ENCODE measurements around the gene EFHB. TPM values are rescaled to one million over a fixed set of nuclear protein-coding genes. Genes with fewer than 3 reads are reported as not detected.
"Not testable (repeated sequence)": the region's sequence is repeated elsewhere in the genome, so short reads cannot be mapped to it uniquely, and the experiment has no call there.

Gene EFHB
- total RNA-seq, 2 experiments from 2014 or later, result 0.44 TPM; not detected in 1

DNA sequence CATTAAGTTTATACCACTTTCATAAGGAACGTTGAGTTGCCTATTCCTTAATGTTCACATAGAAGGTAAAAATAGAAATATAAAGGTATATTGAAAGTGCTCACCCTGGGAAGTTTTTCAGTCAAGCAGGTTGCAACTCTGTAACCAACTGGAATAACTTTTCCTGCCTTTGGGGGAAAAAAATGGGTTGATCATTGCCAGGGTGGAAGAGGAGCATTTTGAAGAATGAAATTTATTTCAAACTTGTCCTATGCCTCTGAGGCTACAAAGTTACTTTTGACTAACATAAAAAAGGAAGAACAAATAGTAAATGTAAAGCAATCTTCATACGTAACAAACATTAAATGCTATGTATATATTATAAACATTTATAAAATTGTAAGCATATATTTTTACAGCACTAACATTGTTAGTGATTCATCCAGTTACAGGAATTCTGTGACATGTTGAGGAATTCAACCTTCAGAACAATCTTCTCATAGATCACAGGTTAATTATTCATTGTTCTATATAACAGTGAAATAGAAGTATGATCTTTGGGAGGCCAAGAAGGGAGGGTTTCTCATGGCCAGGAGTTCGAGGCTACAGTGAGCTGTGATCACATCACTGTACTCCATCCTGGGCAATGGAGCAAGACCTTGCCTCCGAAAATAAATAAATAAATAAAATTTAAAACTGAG, 13.5 kb downstream of the EFHB start:
- CTCF ChIA-PET, result no interaction called here
- Mint-ChIP-seq H3K27ac (no peak overlapping the region), H3K36me3 (ENCODE audit: low read depth) (no peaks in the 10 kb centered on the region), H3K27me3 (ENCODE audit: low read depth) (peaks cover 2% of the 10 kb centered on the region), H3K9me3 (ENCODE audit: insufficient read depth) (no peaks in the 10 kb centered on the region), H3K4me3 (no peak overlapping the region), H3K4me1 (ENCODE audit: low read depth) (no peaks in the 10 kb centered on the region)
- ATAC-seq (no peak), DNase-seq (no peak)
- POLR2A ChIA-PET, result no interaction called here

- Mint-ChIP-seq H3K4me3 (no peak overlapping the region), H3K36me3 (ENCODE audit: low read depth) (no peaks in the 10 kb centered on the region), H3K9me3 (ENCODE audit: insufficient read depth) (peaks cover 7% of the 10 kb centered on the region), H3K27ac (no peak overlapping the region), H3K27me3 (ENCODE audit: low read depth) (peaks cover 2% of the 10 kb centered on the region), H3K4me1 (ENCODE audit: low read depth) (no peaks in the 10 kb centered on the region)
- POLR2A ChIA-PET, result no interaction called here
- ATAC-seq, result no peak
- DNase-seq, result no peak
- CTCF ChIA-PET, result no interaction called here
Measured at GRCh38 chr3:19917167-19917566, 16.9 kb downstream of the EFHB start.

- POLR2A ChIA-PET, result no interaction called here
- no peak for ATAC-seq
- H3K27me3 Mint-ChIP-seq (ENCODE audit: low read depth), result peaks cover 2% of the 10 kb centered on the region
- H3K36me3 Mint-ChIP-seq (ENCODE audit: low read depth), result no peaks in the 10 kb centered on the region
- H3K4me3 Mint-ChIP-seq, result no peak overlapping the region
- no peak for DNase-seq
- H3K9me3 Mint-ChIP-seq (ENCODE audit: insufficient read depth), result peaks cover 10% of the 10 kb centered on the region
- H3K4me1 Mint-ChIP-seq (ENCODE audit: low read depth), result no peaks in the 10 kb centered on the region
- H3K27ac Mint-ChIP-seq, result no peak overlapping the region
- CTCF ChIA-PET, result no interaction called here
Measured at GRCh38 chr3:19911452-19911851, 22.6 kb downstream of the EFHB start.

- ChIA-PET CTCF (no interaction called here), POLR2A (no interaction called here)
- H3K9me3 Mint-ChIP-seq (ENCODE audit: insufficient read depth), result peaks cover 6% of the 10 kb centered on the region
- H3K4me3 Mint-ChIP-seq, result no peak overlapping the region
- H3K36me3 Mint-ChIP-seq (ENCODE audit: low read depth), result no peaks in the 10 kb centered on the region
- peaks cover 2% of the 10 kb centered on the region for H3K27me3 Mint-ChIP-seq (ENCODE audit: low read depth)
- H3K4me1 Mint-ChIP-seq (ENCODE audit: low read depth), result no peaks in the 10 kb centered on the region
- DNase-seq (no peak), ATAC-seq (no peak)
- H3K27ac Mint-ChIP-seq, result no peak overlapping the region
Measured at GRCh38 chr3:19907523-19907922, 26.5 kb downstream of the EFHB start.

GRCh38 chr3:19903649-19904048, 30.4 kb downstream of the EFHB start:
- H3K9me3 Mint-ChIP-seq (ENCODE audit: insufficient read depth), result no peaks in the 10 kb centered on the region
- POLR2A ChIA-PET, result no interaction called here
- CTCF ChIA-PET, result interaction anchor here (0.7 kb wide), 1 partner anchor 28 kb away, joined by 3 read pairs; no protein-coding TSS in a partner anchor
- no peak for ATAC-seq
- H3K27me3 Mint-ChIP-seq (ENCODE audit: low read depth), result no peaks in the 10 kb centered on the region
- H3K27ac Mint-ChIP-seq, result no peak overlapping the region
- no peaks in the 10 kb centered on the region for H3K4me1 Mint-ChIP-seq (ENCODE audit: low read depth)
- no peak overlapping the region for H3K4me3 Mint-ChIP-seq
- H3K36me3 Mint-ChIP-seq (ENCODE audit: low read depth), result no peaks in the 10 kb centered on the region
- DNase-seq, result no peak

DNA sequence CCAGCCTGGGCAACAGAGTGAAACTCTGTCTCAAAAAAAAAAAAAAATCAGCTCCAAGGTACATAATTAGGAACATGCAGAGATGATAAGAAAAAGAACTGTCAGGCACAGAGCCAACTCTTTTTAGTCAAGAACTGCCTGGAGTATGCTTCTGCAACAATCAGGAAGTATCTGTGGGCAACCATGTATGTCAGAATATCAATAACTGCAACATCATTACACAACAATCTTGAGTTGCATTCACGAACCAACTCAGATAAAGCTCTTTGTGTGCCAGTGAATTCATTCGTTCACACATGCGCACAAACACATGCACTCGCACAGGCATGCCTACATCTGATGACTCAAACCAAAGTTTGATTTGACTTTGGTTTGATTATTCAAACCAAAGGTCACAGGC, 32.1 kb downstream of the EFHB start:
- Mint-ChIP-seq H3K27me3 (ENCODE audit: low read depth) (no peaks in the 10 kb centered on the region), H3K4me3 (no peak overlapping the region), H3K36me3 (ENCODE audit: low read depth) (no peaks in the 10 kb centered on the region), H3K27ac (no peak overlapping the region), H3K4me1 (ENCODE audit: low read depth) (no peaks in the 10 kb centered on the region), H3K9me3 (ENCODE audit: insufficient read depth) (no peaks in the 10 kb centered on the region)
- CTCF ChIA-PET, result interaction anchor here (1.3 kb wide), 1 partner anchor 16 kb away, joined by 3 read pairs; no protein-coding TSS in a partner anchor
- POLR2A ChIA-PET, result no interaction called here
- no peak for DNase-seq
- ATAC-seq, result no peak

DNA sequence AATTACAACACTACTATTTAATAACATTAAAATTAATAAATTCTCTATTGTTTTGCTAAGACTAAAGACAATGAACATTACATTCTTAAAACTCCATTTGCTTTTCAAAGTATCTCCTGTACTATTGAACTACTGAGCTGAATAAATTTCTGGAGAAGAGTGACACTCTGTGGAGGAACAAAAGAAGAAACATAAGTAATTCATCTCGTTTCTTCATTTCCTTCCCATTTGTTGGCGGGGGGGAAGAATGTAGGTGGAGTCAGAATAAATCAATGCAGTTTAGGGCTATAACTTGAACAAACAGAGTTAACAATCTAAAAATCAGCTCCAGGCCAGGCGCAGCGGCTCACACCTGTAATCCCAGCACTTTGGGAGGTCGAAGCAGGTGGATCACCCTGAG, 32.7 kb downstream of the EFHB start:
- H3K27me3 Mint-ChIP-seq (ENCODE audit: low read depth), result no peaks in the 10 kb centered on the region
- ChIA-PET POLR2A (no interaction called here), CTCF (interaction anchor here (1.3 kb wide), 1 partner anchor 15 kb away, joined by 3 read pairs; no protein-coding TSS in a partner anchor)
- no peaks in the 10 kb centered on the region for H3K9me3 Mint-ChIP-seq (ENCODE audit: insufficient read depth)
- H3K4me3 Mint-ChIP-seq, result no peak overlapping the region
- H3K36me3 Mint-ChIP-seq (ENCODE audit: low read depth), result no peaks in the 10 kb centered on the region
- DNase-seq, result no peak
- H3K27ac Mint-ChIP-seq, result no peak overlapping the region
- no peaks in the 10 kb centered on the region for H3K4me1 Mint-ChIP-seq (ENCODE audit: low read depth)
- ATAC-seq, result no peak

DNA sequence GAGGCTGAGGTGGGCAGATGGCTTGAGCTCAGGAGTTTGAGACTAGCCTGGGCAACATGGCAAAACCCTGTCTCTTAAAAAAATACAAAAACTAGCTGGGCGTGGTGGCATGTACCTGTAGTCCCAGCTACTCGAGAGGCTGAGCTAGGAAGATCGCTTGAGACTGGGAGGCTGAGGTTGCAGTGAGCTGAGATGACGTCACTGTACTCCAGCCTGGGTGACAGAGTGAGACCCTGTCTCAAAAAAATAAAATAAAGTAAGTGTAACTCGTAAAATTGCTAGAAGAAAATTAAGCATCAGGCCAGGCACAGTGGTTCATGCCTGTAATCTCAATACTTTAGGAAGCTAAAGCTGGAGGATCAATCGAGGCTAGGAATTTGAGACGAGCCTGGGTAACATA, 34.2 kb downstream of the EFHB start:
- H3K27ac Mint-ChIP-seq, CTCF ChIA-PET, ATAC-seq: not testable (repeated sequence)

GRCh38 chr3:19899264-19899663, 34.8 kb downstream of the EFHB start:
- Mint-ChIP-seq H3K27me3 (ENCODE audit: low read depth) (no peaks in the 10 kb centered on the region), H3K9me3 (ENCODE audit: insufficient read depth) (no peaks in the 10 kb centered on the region), H3K4me3 (no peak overlapping the region), H3K4me1 (ENCODE audit: low read depth) (no peaks in the 10 kb centered on the region), H3K27ac (no peak overlapping the region), H3K36me3 (ENCODE audit: low read depth) (no peaks in the 10 kb centered on the region)
- DNase-seq, result no peak
- ChIA-PET CTCF (interaction anchor here (1.9 kb wide), 1 partner anchor 13 kb away, joined by 7 read pairs; no protein-coding TSS in a partner anchor), POLR2A (no interaction called here)
- ATAC-seq, result no peak

More for the DNA sequence above, 34.2 kb downstream of the EFHB start:
- H3K4me3 Mint-ChIP-seq; H3K27me3 Mint-ChIP-seq (ENCODE audit: low read depth); H3K36me3 Mint-ChIP-seq (ENCODE audit: low read depth); POLR2A ChIA-PET; H3K4me1 Mint-ChIP-seq (ENCODE audit: low read depth); H3K9me3 Mint-ChIP-seq (ENCODE audit: insufficient read depth); DNase-seq: not testable (repeated sequence)

DNA sequence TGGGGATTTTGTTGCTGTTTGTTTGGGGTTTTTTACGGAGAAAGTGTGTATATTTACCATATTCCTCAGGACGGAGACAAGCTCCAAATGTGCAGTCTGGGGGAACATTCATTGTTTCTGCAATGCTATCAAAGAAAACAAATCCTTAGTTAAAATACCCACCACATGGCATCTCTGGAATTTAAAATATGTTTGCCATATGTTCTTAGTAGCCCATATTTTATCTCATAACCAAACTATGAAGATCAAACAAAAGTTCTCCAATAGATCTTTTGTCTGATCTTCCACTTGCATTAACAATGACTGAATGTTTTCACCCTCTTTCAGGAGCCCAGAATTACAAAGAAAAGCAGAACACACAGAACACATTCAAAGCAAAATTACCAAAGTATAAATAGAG, 35.3 kb downstream of the EFHB start:
- ChIA-PET CTCF (interaction anchor here (1.6 to 1.9 kb wide), 2 partner anchors 13 to 33 kb away, joined by 3 to 7 read pairs; no protein-coding TSS in a partner anchor), POLR2A (no interaction called here)
- ATAC-seq (no peak), DNase-seq (no peak)
- no peak overlapping the region for H3K4me3 Mint-ChIP-seq
- no peaks in the 10 kb centered on the region for H3K36me3 Mint-ChIP-seq (ENCODE audit: low read depth)
- H3K4me1 Mint-ChIP-seq (ENCODE audit: low read depth), result no peaks in the 10 kb centered on the region
- no peaks in the 10 kb centered on the region for H3K27me3 Mint-ChIP-seq (ENCODE audit: low read depth)
- H3K9me3 Mint-ChIP-seq (ENCODE audit: insufficient read depth), result no peaks in the 10 kb centered on the region
- no peak overlapping the region for H3K27ac Mint-ChIP-seq

- Mint-ChIP-seq H3K36me3 (ENCODE audit: low read depth) (no peaks in the 10 kb centered on the region), H3K27me3 (ENCODE audit: low read depth) (no peaks in the 10 kb centered on the region), H3K9me3 (ENCODE audit: insufficient read depth) (no peaks in the 10 kb centered on the region), H3K4me1 (ENCODE audit: low read depth) (no peaks in the 10 kb centered on the region), H3K27ac (no peak overlapping the region), H3K4me3 (no peak overlapping the region)
- CTCF ChIA-PET, result interaction anchor here (1.0 kb wide), 1 partner anchor 25 kb away, joined by 3 read pairs; no protein-coding TSS in a partner anchor
- DNase-seq (no peak), ATAC-seq (no peak)
- POLR2A ChIA-PET, result no interaction called here
Measured at GRCh38 chr3:19891740-19892139, 42.3 kb downstream of the EFHB start.

GRCh38 chr3:19888428-19889152, 45.4 kb downstream of the EFHB start:
- Mint-ChIP-seq H3K4me1 (ENCODE audit: low read depth) (peaks cover 9% of the 10 kb centered on the region), H3K27ac (no peak overlapping the region), H3K4me3 (no peak overlapping the region), H3K9me3 (ENCODE audit: insufficient read depth) (no peaks in the 10 kb centered on the region), H3K27me3 (ENCODE audit: low read depth) (no peaks in the 10 kb centered on the region), H3K36me3 (ENCODE audit: low read depth) (no peaks in the 10 kb centered on the region)
- ChIA-PET POLR2A (no interaction called here), CTCF (interaction anchor here (1.1 kb wide), 1 partner anchor 22 kb away, joined by 3 read pairs; no protein-coding TSS in a partner anchor)
- ATAC-seq (no peak), DNase-seq (no peak)
